Endothelial cell of umbilical vein (primary cell): Measurements from ENCODE around the gene TNIP1. TPM values are rescaled to one million over a fixed set of nuclear protein-coding genes. Genes with fewer than 3 reads are reported as not detected.

Source experiments
- BruUV-seq: library from RNA; stranded (reverse); fragments of 400-500 nt; replicated peaks from 2 replicates; lab custom pipeline; 2021; lab: Mats Ljungman, UMichigan
- CTCF ChIA-PET: fragments of 300-600, 350-600 bp; sonication (Branson Sonifier 250); formaldehyde crosslinking; loops from one replicate; lab custom pipeline; 2021; ENCODE audit warnings: antibody characterized with exemption, inconsistent platforms; lab: Charles Lee
- POLR2A ChIA-PET: fragments of 300-600, 350-600 bp; sonication (Branson Sonifier 250); formaldehyde crosslinking; loops from one replicate; lab custom pipeline; 2021; ENCODE audit warnings: antibody characterized with exemption, inconsistent platforms; lab: Charles Lee
- DNase-seq: peaks from one replicate; pipeline ENCODE4 v3.0.0-alpha.2; 2011; ENCODE audit warnings: low read depth, low spot score
- FAIRE-seq: peaks from 2 replicates; lab custom pipeline; 2011; peaks lifted over from hg19 to GRCh38; lab: Jason Lieb, UNC
- H2AFZ ChIP-seq: 2 replicates; pipeline ENCODE4 v1.6.0; 2012; ENCODE audit warnings: low read depth, low read length, control low read depth, inconsistent platforms
- H3K27ac ChIP-seq: 2 replicates; pipeline ENCODE4 v1.5.1; 2011; ENCODE audit warnings: low read depth, mild to moderate bottlenecking, control low read depth, low read length, moderate library complexity; ENCODE audit not compliant: insufficient read depth
- H3K27me3 ChIP-seq, 2 experiments: 2 replicates each; pipeline versions ENCODE4 v1.6.0 to v1.6.1; 2011; ENCODE audit warnings: low read length in 2 of 2, mixed read lengths in 1 of 2; ENCODE audit not compliant: control insufficient read depth in 2 of 2, insufficient read depth in 2 of 2
- H3K36me3 ChIP-seq, 2 experiments: 2 replicates in 1 of 2; 3 replicates in 1 of 2; pipeline ENCODE4 v1.5.1; 2011; ENCODE audit warnings: low read length in 2 of 2, mild to moderate bottlenecking in 1 of 2, moderate library complexity in 1 of 2; ENCODE audit not compliant: control insufficient read depth in 2 of 2, insufficient read depth in 2 of 2; ENCODE audit errors: extremely low read depth in 1 of 2
- H3K4me1 ChIP-seq: 3 replicates; pipeline ENCODE4 v1.5.1; 2011; ENCODE audit warnings: mild to moderate bottlenecking, low read length; ENCODE audit not compliant: control insufficient read depth, insufficient read depth; ENCODE audit errors: extremely low read depth
- H3K4me2 ChIP-seq: 2 replicates; pipeline ENCODE4 v1.6.1; 2011; ENCODE audit warnings: low read length, control low read depth, mixed read lengths; ENCODE audit not compliant: insufficient read depth
- H3K4me3 ChIP-seq, 3 experiments: fragments of 200-600 bp in 1 of 3; sonication (generic), shearing (Covaris generic) in 1 of 3; replicated peaks in 1 of 3; 2 replicates each; pipeline ENCODE4 v1.5.1; 2011 to 2016; ENCODE audit warnings: control low read depth in 3 of 3, low read length in 3 of 3, mild to moderate bottlenecking in 2 of 3, inconsistent platforms in 1 of 3, low read depth in 1 of 3, moderate library complexity in 1 of 3; ENCODE audit not compliant: insufficient read depth in 1 of 3
- H3K79me2 ChIP-seq: 2 replicates; pipeline ENCODE4 v1.6.0; 2012; ENCODE audit warnings: low read length, inconsistent platforms; ENCODE audit not compliant: control insufficient read depth, insufficient read depth
- H3K9ac ChIP-seq: replicated peaks from 2 replicates; pipeline ENCODE3; 2011; ENCODE audit warnings: low read length, control low read depth; ENCODE audit not compliant: insufficient read depth; ENCODE audit errors: extremely low read depth
- H3K9me1 ChIP-seq: replicated peaks from 3 replicates; pipeline ENCODE4 v1.6.0; 2011; ENCODE audit warnings: mild to moderate bottlenecking, low read length; ENCODE audit not compliant: control insufficient read depth, insufficient read depth; ENCODE audit errors: extremely low read depth
- H3K9me3 ChIP-seq: replicated peaks from 2 replicates; pipeline ENCODE4 v1.5.1; 2012; ENCODE audit warnings: low read length, inconsistent platforms; ENCODE audit not compliant: control insufficient read depth, insufficient read depth
- H4K20me1 ChIP-seq: replicated peaks from 2 replicates; pipeline ENCODE3; 2011; ENCODE audit warnings: mild to moderate bottlenecking, low read length; ENCODE audit not compliant: control insufficient read depth, insufficient read depth; ENCODE audit errors: extremely low read depth
- CTCF ChIP-seq, 2 donors: IDR thresholded peaks; 1 replicate in 1 of 2; 2 replicates in 1 of 2; pipeline ENCODE4 v1.5.1; 2011; ENCODE audit warnings: low read length in 2 of 2, mild to moderate bottlenecking in 2 of 2, moderate library complexity in 2 of 2, control low read depth in 1 of 2, inconsistent platforms in 1 of 2, low read depth in 1 of 2; ENCODE audit not compliant: insufficient read depth in 1 of 2; ENCODE audit errors: extremely low read depth in 1 of 2
- EZH2 ChIP-seq: IDR thresholded peaks from 2 replicates; pipeline ENCODE4 v1.6.1; 2012; ENCODE audit warnings: borderline replicate concordance, low read depth, mild to moderate bottlenecking, moderate library complexity, low read length, inconsistent platforms; ENCODE audit not compliant: severe bottlenecking
- FOS ChIP-seq: IDR thresholded peaks from 2 replicates; pipeline ENCODE4 v1.6.1; 2011; ENCODE audit warnings: mild to moderate bottlenecking, low read length, moderate library complexity, borderline replicate concordance; ENCODE audit not compliant: insufficient read depth
- GATA2 ChIP-seq: IDR thresholded peaks from 2 replicates; pipeline ENCODE4 v1.7.0; 2011; ENCODE audit warnings: low read depth, mild to moderate bottlenecking, moderate library complexity, mixed read lengths, low read length; ENCODE audit not compliant: insufficient read length, insufficient read depth
- JUN ChIP-seq: IDR thresholded peaks from 2 replicates; pipeline ENCODE4 v1.6.1; 2011; ENCODE audit warnings: borderline replicate concordance, low read depth; ENCODE audit not compliant: insufficient read length, insufficient read depth
- MAX ChIP-seq: IDR thresholded peaks from 2 replicates; pipeline ENCODE4 v1.6.1; 2011; ENCODE audit not compliant: insufficient read depth, insufficient read length
- MYC ChIP-seq: IDR thresholded peaks from one replicate; pipeline ENCODE4 v1.6.1; 2011; ENCODE audit warnings: mild to moderate bottlenecking, low read depth, low read length
- POLR2A ChIP-seq: IDR thresholded peaks from 2 replicates; pipeline ENCODE4 v1.6.1; 2012; ENCODE audit warnings: low read depth, mild to moderate bottlenecking, control low read depth, low read length
- POLR2AphosphoS5 ChIP-seq: IDR thresholded peaks from 2 replicates; pipeline ENCODE4 v1.6.1; 2012; ENCODE audit warnings: low read depth, mild to moderate bottlenecking, control low read depth, low read length, moderate library complexity; ENCODE audit not compliant: insufficient read depth
- dilution Hi-C: fragments of 300-500 bp; cut with MboI; formaldehyde crosslinking; loops from one replicate; pipeline ENCODE4 v1.15.0; 2019; ENCODE audit warnings: low sequenced_read_pairs; ENCODE audit not compliant: extremely low pct_ligation_motif_present
- intact Hi-C: fragments of 100-400 bp; cut with micrococcal nuclease; formaldehyde crosslinking; loops from one replicate; pipeline ENCODE4 v1.10.0; 2022
- polyA plus RNA-seq, 4 experiments: library from polyadenylated mRNA; depleted of rRNA in 3 of 4; stranded (reverse) in 3 of 4; unstranded in 1 of 4; fragments of >200 nt; gene quantifications; 2 replicates each; pipeline versions ENCODE4 v1.2.1 to v1.2.3, GENCODE V29; 2011 to 2012; ENCODE audit warnings: missing spikeins in 1 of 4
- total RNA-seq: library from RNA; stranded (reverse); gene quantifications from 2 replicates; pipeline ENCODE4 v1.2.3, GENCODE V29; 2021

TNIP1 gene
- total and polyA plus RNA-seq, 2 donors (not counting 3 experiments of a cell fraction or from before 2014, with no cell fraction given): 43.0 to 96.8 TPM

GRCh38 chr5:151020304-151021110, 60.3 kb downstream of the TNIP1 start, which contains the start of gene GPX3:
TSS of gene GPX3 (plus strand) at chr5:151020591. CDS start at chr5:151020655, 64 bp downstream.
- H3K9me1 ChIP-seq: no peaks in the 10 kb centered on the region
- H3K4me3 ChIP-seq: peak within 1 kb of the TSS; percentile 48 to 60 (median 57)
- no peaks in the 10 kb centered on the region for H3K9me3 ChIP-seq
- DNase-seq (peak; percentile 69), FAIRE-seq (peak; percentile 89)
- peaks cover 3 to 9% of the 10 kb centered on the region in 2 experiments for H3K27me3 ChIP-seq
- H3K27ac ChIP-seq: no peak within 1 kb of the TSS
- ChIA-PET CTCF (interaction anchor here (0.8 to 4.2 kb wide), 6 partner anchors 12 to 427 kb away, joined by 3 to 21 read pairs (median 3); partner anchors contain the start of gene SLC36A1), POLR2A (no interaction called here)
- peak within 1 kb of the TSS; percentile 51 for H3K4me2 ChIP-seq
- dilution Hi-C loops: no loop called here
- no peak for TF ChIP-seq POLR2A
- no peak for TF ChIP-seq FOS
- no peak for TF ChIP-seq GATA2
- no peak for TF ChIP-seq MAX
- TF ChIP-seq CTCF (IDR thresholded peaks at IDR 0.05; ENCODE audit: extremely low read depth in 1 of 2, insufficient read depth in 1 of 2, low read depth in 1 of 2, low read length in 2 of 2): no peak
- TF ChIP-seq POLR2AphosphoS5: no peak
- TF ChIP-seq MYC: no peak
- no peak for TF ChIP-seq JUN
- TF ChIP-seq EZH2: no peak
- H4K20me1 ChIP-seq: no peaks in the 10 kb centered on the region
- no peak within 1 kb of the TSS for H3K9ac ChIP-seq
- intact Hi-C loops: no loop called here
- H3K79me2 ChIP-seq: no peaks in the 10 kb centered on the region
- H3K36me3 ChIP-seq: no peaks in the 10 kb centered on the region
- peaks cover 24% of the 10 kb centered on the region for H3K4me1 ChIP-seq
- no TSS peak for BruUV-seq
- H2AFZ ChIP-seq: peak within 1 kb of the TSS; percentile 96
